ENCODE results near the gene PRRT1. TPM values are rescaled to one million over a fixed set of nuclear protein-coding genes. Genes with fewer than 3 reads are reported as not detected.
"Not testable (repeated sequence)": the region's sequence is repeated elsewhere in the genome, so short reads cannot be mapped to it uniquely, and the experiment has no call there.

PRRT1 gene
- total RNA-seq, 1 donor from 2014 or later: 2.7 TPM

GRCh38 chr6:32146287-32146686, 5.5 kb downstream of the PRRT1 start:
- no peak for DNase-seq (ENCODE audit: extremely low spot score, unreplicated experiment)
- no peak for TF ChIP-seq CTCF (conservative IDR thresholded peaks at IDR 0.05)
- peaks cover 16% of the 10 kb centered on the region for H3K4me1 Mint-ChIP-seq (ENCODE audit: unreplicated experiment)
- H3K27ac Mint-ChIP-seq: no peak overlapping the region
- no peaks in the 10 kb centered on the region for H3K9me3 Mint-ChIP-seq
- no peak overlapping the region for H3K4me3 Mint-ChIP-seq
- peaks cover 16% of the 10 kb centered on the region for H3K27me3 Mint-ChIP-seq
- no peaks in the 10 kb centered on the region for H3K36me3 Mint-ChIP-seq

GRCh38 chr6:32144238-32144637, 7.5 kb downstream of the PRRT1 start:
- DNase-seq (ENCODE audit: extremely low spot score, unreplicated experiment); H3K4me1 Mint-ChIP-seq (ENCODE audit: unreplicated experiment); H3K4me3 Mint-ChIP-seq; H3K36me3 Mint-ChIP-seq; H3K27me3 Mint-ChIP-seq; H3K9me3 Mint-ChIP-seq: not testable (repeated sequence)
- peak overlapping the region; percentile 64 for H3K27ac Mint-ChIP-seq

GRCh38 chr6:32140420-32141046, 11.2 kb downstream of the PRRT1 start:
- no peak overlapping the region for H3K27ac Mint-ChIP-seq
- no peaks in the 10 kb centered on the region for H3K4me1 Mint-ChIP-seq (ENCODE audit: unreplicated experiment)
- no peak for DNase-seq (ENCODE audit: extremely low spot score, unreplicated experiment)
- H3K4me3 Mint-ChIP-seq: no peak overlapping the region
- no peaks in the 10 kb centered on the region for H3K9me3 Mint-ChIP-seq
- TF ChIP-seq CTCF (conservative IDR thresholded peaks at IDR 0.05): no peak
- H3K27me3 Mint-ChIP-seq: peaks cover 4% of the 10 kb centered on the region
- H3K36me3 Mint-ChIP-seq: no peaks in the 10 kb centered on the region

- Mint-ChIP-seq H3K4me3 (no peak overlapping the region), H3K27me3 (peaks cover 8% of the 10 kb centered on the region), H3K36me3 (no peaks in the 10 kb centered on the region), H3K27ac (no peak overlapping the region), H3K4me1 (ENCODE audit: unreplicated experiment) (no peaks in the 10 kb centered on the region), H3K9me3 (no peaks in the 10 kb centered on the region)
- DNase-seq (ENCODE audit: extremely low spot score, unreplicated experiment): no peak
- no peak for TF ChIP-seq CTCF (conservative IDR thresholded peaks at IDR 0.05)
These were observed 12.1 kb downstream of the PRRT1 start for GRCh38 chr6:32139590-32139989.

GRCh38 chr6:32137454-32137853, 14.3 kb downstream of the PRRT1 start:
- Mint-ChIP-seq H3K9me3 (no peaks in the 10 kb centered on the region), H3K27me3 (peaks cover 13% of the 10 kb centered on the region), H3K27ac (no peak overlapping the region)

GRCh38 chr6:32133786-32134185, 18.0 kb downstream of the PRRT1 start:
- Mint-ChIP-seq H3K27ac (no peak overlapping the region), H3K27me3 (peaks cover 16% of the 10 kb centered on the region), H3K4me1 (ENCODE audit: unreplicated experiment) (peaks cover 14% of the 10 kb centered on the region), H3K9me3 (peaks cover 3% of the 10 kb centered on the region), H3K4me3 (no peak overlapping the region), H3K36me3 (no peaks in the 10 kb centered on the region)
- no peak for TF ChIP-seq CTCF (conservative IDR thresholded peaks at IDR 0.05)
- no peak for DNase-seq (ENCODE audit: extremely low spot score, unreplicated experiment)

More at GRCh38 chr6:32137454-32137853, 14.3 kb downstream of the PRRT1 start:
- no peaks in the 10 kb centered on the region for H3K36me3 Mint-ChIP-seq
- no peak for DNase-seq (ENCODE audit: extremely low spot score, unreplicated experiment)
- TF ChIP-seq CTCF (conservative IDR thresholded peaks at IDR 0.05): no peak
- H3K4me3 Mint-ChIP-seq: no peak overlapping the region
- H3K4me1 Mint-ChIP-seq (ENCODE audit: unreplicated experiment): no peaks in the 10 kb centered on the region
